DMS153 (cell line): Measurements from ENCODE around the gene PLLP.

Experiments
- DNase-seq: peaks from one replicate; lab custom pipeline; 2025; lab: John Stamatoyannopoulos, UW

PLLP gene

DNA sequence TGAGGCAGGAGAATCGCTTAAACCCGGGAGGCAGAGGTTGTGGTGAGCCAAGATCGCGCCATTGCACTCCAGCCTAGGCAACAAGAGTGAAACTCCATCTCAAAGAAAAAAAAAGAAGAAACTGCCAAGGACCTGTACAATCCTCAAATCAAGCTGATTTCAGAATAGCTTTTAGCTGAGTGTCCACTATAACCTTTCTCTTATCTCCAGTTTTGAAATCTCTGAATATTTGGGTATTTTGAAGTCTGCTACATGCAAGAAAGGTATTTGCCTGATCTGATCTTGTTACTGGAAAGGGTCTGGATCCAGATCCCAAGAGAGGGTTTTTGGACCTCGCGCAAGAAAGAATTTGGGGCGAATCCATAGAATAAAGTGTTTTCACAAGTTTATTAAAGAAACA lies 58.5 kb downstream of the PLLP start:
- no peak for DNase-seq

DNA sequence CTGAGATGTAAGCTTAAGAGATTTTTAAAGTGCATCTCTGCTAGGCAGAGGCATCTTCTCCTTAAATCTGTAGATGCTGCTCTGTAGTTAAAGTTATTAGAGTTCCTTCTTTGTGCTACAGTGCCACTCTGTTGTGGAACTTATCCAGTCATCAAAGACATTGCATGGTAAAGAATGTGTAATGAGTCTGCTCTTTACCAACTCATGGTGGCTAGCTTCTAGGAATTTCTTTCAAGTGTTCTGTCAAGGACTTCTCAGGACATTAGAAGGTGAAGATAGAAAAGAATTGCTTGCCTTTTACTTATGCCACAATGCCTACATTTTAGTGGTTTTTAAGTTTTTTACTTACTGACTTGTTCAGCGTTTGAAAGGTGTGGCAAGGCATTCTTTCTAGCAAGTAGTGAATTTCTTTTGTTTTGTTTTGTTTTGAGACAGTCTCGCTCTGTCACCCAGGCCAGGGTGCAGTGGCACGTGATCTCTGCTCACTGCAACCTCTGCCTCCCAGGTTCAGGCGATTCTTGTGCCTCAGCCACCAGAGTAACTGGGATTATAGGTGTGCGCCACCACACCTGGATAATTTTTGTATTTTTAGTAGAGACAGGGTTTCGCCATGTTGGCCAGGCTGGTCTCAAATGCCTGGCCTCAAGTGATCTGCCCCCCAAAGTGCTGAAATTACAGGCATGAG lies 59.7 kb downstream of the PLLP start:
- DNase-seq: no peak

- no peak for DNase-seq
Measured at GRCh38 chr16:57223057-57223456, 61.4 kb downstream of the PLLP start.

DNA sequence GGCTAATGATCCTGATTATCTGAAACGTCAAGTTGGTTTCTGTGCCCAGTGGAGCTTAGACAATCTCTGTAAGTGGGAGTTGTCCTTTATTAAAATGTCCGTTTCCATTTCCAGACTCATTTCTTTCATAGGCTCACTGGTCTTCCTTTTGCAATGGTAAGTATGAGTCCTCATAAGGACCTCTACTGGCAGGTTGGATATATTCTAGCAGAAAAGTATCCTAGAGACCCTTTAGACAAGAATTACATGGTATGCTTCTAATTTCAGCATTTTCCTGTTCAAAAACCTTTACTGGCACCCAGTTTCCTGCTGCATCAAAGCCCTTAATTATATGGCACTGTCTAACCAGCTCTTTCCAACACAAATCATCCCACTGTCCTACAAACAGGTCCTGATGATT lies 67.5 kb downstream of the PLLP start:
- no peak for DNase-seq

DNA sequence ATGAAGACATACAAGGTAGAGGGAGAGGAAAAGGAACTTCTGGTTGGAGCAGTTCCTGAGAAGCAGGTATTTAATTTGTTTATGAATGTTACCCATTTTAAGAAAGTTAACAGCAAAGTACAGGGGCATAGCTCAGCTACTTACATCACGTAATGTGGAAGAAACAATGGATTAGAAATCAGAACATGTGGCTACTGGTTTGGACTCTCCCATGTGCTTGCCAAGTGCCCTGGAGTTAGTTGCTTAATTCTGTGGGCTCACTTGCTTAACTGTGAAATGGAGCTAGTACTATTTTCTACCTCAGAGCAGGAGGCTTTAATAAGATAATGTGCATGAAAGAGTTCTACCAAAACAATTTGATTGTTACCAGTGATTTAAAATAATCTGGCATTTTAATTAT lies 71.0 kb downstream of the PLLP start:
- no peak for DNase-seq

DNA sequence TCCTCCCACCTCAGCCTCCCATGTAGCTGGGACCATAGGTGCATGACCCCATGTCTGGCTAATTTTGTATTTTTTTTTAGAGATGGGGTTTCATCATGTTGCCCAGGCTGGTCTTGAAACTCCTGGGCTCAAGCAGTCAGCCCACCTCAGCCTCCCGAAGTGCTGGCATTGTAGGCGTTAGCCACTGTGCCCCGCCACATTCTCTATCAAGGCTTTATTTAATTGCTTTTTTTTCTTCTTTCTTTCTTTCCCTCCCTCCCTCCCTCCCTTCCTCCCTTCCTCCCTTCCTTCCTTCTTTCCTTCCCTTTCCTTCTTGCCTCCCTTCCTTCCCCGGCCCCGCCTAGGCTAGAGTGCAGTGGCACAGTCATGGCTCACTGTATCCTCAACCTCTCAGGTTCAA lies 74.7 kb downstream of the PLLP start:
- no peak for DNase-seq

DNA sequence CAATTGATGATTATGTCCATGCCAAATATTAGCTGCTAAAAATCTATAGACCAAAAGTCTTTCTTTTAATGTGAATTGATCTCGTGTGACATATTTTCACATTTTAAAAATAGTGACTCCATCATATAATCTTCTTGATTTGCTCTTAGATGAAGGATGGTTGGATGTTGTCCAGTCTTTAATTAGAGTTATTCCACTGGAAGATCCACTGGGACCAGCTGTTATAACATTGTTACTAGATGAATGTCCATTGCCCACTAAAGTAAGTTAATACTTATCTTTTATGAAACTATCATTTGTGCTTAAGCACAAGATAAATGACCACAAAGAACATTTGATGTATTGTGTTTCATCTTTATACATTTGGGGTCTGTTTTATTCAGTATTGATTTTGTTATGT lies 75.5 kb downstream of the PLLP start:
- DNase-seq: no peak
